ENCODE results near the gene CES2.
A peak's percentile ranks its signal among the peaks of the same experiment; 100 is the strongest.
"Not testable (repeated sequence)": the region's sequence is repeated elsewhere in the genome, so short reads cannot be mapped to it uniquely, and the experiment has no call there.

Gene CES2, protein sequence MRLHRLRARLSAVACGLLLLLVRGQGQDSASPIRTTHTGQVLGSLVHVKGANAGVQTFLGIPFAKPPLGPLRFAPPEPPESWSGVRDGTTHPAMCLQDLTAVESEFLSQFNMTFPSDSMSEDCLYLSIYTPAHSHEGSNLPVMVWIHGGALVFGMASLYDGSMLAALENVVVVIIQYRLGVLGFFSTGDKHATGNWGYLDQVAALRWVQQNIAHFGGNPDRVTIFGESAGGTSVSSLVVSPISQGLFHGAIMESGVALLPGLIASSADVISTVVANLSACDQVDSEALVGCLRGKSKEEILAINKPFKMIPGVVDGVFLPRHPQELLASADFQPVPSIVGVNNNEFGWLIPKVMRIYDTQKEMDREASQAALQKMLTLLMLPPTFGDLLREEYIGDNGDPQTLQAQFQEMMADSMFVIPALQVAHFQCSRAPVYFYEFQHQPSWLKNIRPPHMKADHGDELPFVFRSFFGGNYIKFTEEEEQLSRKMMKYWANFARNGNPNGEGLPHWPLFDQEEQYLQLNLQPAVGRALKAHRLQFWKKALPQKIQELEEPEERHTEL

DNA sequence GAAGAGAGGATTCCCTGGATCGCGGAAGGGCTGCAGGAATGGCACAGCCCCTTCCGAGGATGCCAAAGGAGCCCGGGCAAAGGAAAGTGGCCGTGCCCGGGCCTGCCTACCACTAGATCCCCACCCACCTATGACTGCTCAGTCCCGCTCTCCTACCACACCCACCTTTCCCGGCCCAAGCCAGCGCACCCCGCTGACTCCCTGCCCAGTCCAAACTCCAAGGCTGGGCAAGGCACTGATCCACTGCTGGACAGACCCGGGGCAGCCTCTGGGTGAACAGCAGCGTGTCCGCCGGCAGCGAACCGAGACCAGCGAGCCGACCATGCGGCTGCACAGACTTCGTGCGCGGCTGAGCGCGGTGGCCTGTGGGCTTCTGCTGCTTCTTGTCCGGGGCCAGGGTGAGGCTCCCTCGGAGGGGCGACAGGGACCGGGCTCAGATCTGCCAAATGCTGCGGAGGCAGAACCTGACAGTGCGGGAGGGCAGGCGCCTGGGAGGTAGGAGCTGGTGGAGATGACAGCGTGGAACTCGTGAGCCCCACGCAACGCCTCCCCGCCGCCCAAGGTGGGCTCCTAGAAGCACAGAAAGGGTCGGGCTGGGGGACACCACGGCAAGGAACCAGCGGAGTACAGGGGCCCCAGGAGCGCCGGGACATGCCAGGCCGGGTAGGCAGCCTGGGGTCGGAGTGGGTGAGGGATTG lies at the start of gene CES2:
Gene CES2 (plus strand): TSS at position 203 of the 698 bp plus-strand sequence. CDS start 120 bp downstream, at position 323.
- no peak for DNase-seq (ENCODE audit: low read depth)

DNA sequence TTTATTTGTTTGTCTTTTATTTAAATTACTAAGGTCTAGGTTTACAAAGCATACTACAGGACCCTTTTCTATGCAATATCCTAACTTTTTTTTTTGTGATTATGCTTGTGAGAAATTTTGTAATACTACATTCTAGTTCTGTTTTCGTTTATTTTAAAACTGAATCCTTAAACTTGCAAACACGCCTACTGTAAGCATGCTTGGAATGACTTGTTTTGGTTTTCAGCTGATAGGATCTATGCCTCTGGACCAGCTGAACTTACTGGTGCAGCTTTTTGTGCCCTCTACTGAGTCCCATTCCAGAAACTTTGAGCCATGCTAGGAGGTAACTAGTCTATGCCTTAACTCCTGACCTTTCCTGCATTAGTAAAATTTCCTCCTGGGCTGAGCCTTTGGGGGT lies 49.0 kb upstream of the CES2 start:
- DNase-seq (ENCODE audit: low read depth) = no peak

DNA sequence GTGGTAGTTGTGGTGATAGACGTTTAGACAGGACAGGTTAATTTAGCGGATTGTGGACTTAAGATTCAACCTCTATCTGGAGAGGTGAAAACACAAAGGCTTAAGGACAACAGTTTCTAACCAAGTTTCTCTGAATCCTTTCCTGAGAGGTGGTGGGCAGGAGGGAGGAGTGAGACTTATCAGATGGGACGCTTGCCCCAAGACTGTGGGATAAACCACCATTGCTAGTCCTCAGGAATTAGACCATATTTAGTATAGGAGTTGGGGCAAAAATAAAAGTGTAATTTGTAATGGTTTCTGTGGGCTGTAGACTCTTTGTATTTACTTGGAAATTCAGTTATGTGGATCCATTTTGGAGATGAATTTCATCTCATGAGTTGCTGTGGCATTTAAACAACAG lies 48.4 kb upstream of the CES2 start:
- no peak for DNase-seq (ENCODE audit: low read depth)

DNA sequence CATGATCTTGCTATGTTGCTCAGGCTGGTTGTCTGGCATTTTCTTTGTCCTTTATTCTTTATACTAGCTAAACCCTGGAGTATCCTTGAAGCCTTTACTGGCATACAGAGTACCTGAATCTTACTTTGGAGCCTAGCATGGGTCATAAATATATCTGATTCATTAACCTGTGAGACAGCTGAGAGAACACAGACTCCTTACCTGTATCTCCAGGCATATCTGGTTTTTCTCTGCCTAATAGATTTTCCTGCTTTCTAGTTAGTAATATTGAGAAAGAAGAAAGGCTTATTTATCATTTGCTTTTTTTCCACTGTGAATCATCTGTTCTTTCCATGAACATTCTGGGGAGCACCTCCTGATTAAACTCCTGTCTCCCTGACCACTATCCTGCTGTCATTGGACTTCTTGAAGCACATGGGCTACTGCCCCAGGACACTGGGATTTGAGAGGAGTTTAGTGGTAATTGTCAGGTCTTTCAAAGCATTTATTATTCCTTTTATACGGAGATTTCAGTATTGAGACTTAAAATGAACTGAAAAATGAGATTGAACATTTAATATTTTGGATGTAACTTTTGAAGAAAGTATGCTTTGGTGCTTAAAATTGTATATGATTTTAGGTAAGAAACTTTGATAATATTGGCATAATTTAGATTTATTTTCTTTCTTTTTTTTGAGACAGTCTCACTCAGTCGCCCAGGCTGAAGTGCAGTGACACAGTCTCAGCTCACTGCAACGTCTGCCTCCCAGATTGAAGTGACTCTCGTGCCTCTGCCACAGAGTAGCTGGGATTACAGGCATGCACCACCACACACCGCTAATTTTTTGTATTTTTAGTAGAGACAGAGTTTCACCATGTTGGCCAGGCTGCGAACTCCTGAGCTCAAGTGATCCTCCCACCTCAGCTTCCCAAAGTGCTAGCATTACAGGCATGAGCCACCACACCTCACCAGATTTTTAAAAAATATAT lies 46.4 kb upstream of the CES2 start:
- no peak for DNase-seq (ENCODE audit: low read depth)

DNA sequence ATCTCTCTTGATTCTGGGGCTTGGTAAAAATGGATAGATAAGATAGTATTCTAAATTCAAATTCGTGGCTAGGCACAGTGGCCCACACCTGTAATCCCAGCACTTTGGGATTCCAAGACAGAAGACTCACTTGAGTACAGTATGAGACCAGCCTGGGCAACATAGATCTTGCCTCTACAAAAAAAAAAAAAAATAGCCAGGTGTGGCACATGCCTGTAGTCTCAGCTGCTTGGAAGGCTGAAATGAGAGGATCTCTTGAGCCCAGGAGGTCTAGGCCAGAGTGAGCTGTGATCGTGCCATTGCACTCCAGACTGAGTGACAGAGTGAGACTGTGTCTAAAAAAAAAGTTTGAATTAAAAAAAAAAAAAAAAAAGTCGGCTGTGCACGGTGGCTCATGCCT lies 45.7 kb upstream of the CES2 start:
- DNase-seq (ENCODE audit: low read depth) = no peak

DNA sequence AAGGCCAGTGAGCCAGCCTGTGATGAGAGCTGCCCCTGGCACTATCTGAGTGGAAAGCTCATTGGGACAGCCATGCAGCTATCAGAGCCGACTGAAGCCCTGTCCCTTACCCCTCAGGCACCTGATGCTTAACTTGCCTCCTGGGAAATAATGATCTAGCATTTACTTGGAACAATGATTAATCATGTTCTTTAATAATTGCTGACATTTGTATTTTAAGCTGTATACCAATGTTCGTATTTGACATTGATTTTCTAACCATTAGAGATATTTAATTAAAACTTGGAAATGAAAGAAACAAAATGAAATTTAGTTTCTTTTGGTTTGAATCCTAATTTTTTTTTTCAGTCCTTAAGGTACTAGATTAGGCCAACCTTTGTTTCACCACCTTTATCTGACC lies 44.5 kb upstream of the CES2 start:
- DNase-seq (ENCODE audit: low read depth) = no peak

DNA sequence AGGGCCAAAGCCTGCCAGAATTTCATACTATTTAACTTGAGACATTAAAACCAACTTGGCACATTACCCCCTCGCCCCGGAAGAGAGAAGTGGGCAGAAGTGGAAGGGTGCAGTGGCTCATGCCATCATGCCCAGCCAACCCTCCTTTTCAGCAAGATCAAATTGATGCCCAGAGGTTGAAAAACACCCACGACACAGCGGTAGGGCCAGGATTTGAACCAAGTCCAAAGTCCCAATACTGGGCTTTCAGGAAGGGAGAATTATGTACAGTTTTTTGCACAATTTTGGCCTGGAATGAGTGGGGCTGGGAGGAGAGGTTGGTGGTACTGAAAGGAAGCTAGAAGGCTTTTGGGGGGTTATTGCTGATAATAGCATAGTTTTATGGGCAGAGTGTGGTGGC lies 44.0 kb upstream of the CES2 start:
- DNase-seq (ENCODE audit: low read depth) = no peak

DNA sequence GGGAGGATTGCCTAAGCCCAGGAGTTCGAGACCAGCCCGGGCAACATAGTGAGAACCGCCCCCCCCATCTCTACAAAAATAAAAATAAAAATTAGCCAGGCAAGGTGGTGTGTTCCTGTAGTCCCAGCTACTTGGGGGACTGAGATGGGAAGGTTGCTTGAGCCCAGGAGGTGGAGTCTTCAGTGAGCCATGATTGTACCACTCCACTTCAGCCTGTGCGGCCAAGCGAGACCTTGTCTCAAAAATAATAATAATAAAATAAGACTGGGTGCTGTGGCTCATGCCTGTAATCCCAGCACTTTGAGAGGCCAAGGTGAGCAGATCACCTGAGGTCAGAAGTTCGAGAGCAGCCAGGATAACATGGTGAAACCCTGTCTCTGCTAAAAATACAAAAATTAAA lies 43.5 kb upstream of the CES2 start:
- DNase-seq (ENCODE audit: low read depth) = no peak

DNA sequence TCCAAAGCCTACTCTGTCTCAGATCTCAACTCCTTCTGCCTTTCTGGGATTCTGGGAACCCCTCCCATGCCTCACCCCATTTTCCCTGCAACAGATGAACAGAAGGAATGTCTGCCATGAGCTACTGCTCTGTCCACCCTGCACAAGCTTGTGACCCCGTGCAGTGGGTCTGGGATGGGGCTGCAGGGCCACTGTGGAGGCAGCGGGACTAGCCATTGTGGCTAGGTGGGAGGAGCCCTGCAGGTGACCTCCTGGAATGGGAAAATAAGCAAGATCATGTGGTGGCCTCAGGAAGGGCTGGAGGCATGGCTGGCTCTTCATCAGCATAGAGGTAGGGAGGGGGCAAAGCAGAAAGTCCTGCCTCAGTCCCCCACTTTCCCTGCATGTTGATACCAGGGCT lies 41.3 kb upstream of the CES2 start:
- no peak for DNase-seq (ENCODE audit: low read depth)

DNA sequence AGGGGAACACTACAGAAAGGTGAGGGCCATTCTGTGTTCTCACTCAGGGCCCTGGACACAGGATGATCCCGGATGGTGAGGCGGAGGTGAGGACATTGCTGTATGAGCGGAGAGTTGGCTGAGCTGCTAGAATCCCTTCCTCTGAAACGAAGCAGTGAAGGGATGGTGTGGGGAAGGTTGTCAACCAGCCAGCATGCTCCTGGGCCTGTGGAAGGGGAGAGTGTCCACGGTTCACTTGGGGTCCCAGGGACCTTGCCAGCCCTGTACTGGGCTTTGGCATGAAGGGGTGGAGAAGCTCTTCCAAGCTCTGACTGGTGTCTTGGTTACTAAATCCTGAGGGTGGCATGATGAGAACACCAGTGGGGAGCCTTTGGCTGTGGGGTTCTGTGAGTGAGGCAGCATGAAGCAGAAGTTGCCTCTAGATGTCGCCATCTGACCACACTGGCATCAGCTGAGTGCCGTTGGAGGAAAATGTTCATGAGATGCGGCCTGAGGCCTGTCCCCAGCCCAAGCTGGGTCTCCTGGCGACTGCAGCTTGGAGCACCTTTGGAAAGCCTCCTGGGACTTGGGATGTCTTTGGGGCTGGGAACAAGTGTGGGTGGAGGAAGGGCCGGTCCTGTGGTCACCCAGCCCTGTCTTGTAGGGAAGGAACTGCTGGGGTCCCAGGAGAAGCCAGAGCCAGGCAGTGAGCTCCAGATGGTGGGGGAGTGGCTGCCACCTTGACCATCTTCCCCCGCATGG lies 40.2 kb upstream of the CES2 start:
- peak; percentile 62 for DNase-seq (ENCODE audit: low read depth)

DNA sequence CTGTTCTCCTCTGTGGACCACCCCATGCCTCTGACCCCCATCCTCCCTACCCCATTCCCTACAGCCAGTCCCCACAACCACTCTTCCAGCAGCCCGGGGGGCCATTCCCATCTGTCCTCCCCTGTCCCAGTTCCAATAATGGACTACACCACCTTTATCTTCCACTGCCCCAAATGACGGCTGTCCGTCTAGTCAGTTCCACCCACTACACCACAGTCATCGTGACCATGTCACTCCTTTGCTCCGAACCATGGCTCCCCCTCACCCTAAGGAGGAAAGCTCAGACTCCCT lies 39.7 kb upstream of the CES2 start:
- DNase-seq (ENCODE audit: low read depth) = no peak

DNA sequence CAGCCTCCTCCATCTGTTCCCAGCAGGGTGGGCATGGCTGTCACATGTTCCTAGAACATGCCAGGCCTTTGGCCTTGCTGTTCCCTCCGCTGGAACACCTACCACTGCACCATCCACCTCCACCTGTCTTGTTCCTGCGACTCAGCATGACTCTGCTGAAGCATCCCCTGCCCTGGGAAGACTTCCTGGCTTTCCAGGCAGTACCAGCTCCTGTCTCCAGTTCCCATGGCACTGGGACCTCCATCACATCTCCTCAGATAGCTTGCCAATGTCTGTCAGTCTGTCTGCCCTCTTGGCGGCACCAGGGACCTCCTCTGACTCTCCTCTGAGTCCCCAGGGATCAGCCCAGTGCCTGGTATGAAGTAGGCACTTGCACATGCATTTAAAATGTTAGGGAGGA lies 39.3 kb upstream of the CES2 start:
- DNase-seq (ENCODE audit: low read depth) = no peak

DNA sequence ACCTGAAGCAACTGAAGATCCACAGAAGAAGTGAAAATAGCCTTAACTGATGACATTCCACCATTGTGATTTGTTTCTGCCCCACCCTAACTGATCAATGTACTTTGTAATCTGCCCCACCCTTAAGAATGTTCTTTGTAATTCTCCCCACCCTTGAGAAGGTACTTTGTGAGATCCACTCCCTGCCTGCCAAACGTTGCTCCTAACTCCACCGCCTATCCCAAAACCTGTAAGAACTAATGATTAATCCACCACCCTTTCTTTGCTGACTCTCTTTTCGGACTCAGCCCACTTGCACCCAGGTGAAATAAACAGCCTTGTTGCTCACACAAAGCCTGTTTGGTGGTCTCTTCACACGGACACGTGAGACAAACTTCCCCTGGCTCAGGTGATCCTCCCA lies 38.6 kb upstream of the CES2 start:
- DNase-seq (ENCODE audit: low read depth) = not testable (repeated sequence)

DNA sequence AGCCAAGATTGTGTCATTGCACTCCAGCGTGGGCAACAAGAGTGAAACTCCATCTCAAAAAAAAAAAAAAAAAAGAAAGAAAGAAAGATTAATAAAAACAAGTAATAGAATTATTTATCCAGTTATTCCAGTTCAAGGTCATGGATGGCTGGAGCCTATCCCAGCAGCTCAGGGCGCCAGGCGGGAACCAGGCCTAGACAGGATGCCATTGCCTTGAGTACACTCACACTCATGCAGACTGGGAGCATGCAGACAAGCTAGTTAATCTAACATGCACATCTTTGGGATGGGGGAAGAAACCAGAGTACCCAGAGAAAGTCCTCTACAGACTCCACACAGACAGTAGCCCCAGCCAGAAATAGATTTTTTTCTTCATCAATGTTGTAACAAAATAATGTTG lies 37.1 kb upstream of the CES2 start:
- no peak for DNase-seq (ENCODE audit: low read depth)

DNA sequence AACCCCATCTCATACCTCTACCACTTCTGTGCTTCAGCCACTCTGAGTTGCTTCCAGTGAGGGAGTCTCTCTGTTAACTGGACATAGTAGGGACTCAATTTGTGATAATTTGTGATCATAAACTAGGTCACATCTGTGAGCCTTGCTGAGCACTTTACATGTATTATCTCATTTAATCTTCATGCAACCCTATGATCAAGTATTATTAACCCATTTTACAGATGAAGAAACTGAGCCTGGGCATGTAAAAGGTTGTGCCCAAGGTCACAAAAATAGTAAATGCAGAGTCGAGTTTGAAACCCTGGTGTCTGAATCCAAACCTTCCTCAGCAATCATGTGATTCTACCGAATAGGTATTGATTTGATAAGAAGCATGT lies 36.4 kb upstream of the CES2 start:
- no peak for DNase-seq (ENCODE audit: low read depth)

DNA sequence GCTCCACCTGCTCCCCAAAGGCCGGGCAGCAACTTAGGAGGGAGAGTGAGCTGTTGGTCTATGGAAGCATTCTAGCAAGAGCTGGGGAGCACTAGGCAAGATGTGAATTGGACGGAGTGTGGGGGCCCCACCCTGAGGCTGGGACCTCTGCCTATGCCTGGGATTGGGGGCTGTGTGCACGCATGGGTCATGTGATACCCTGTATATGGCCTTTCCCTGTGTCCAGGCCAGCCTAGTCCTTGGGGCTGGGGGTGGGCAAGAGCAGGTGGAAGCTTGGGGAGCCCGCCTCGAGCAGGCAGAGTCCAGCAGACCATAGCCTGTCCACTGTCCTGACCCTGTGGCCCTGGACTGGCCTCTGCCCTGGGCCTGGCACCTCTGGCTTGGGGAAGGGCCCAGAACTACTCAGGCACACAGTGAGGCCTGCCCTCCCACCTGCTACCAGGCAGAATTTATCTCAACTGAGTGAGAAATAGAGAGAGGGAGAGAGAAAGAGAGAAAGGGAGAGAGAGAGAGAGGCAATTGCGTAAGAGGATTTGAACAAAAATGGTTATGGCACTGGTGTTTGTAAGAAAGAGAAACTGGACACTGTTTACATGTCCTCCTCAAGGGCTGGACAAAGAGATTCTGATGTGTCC lies 35.9 kb upstream of the CES2 start:
- DNase-seq (ENCODE audit: low read depth) = peak; percentile 35

DNA sequence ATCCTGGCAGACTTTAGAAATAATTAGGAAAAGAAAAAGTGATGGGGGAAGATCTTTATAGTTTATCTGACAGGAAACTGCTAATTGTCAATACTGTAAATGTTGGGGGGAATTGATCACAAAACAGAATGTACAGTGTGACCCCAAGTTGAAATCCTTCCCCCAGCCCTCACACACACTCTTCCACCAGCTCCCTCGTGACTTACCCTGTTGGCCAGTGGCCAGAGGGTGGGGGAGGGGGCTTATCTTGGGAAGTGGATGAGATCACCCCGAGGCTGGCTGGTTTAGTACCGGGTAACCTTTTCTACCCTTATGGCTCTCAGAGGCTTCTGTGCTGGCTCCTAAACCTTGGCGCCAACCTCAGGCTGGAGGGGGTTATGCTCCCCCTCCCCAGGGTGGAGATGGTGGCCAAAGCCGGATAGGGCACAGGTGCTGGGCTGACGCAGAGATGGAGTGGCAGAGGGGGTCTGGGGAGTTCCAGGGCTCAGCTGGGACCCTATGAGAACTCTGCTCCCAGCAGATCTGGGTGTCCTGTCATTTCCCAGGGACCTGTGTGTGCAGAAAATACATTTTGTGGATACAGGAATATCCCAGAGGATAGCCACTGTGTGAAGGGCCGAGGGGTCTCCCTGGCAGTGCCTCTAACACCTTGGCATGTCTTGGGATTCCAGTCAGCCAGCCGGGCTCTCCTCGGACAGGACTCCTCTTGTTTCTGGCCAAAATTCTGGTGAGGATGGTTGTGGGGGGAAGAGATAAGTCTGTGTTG lies 35.2 kb upstream of the CES2 start:
- DNase-seq (ENCODE audit: low read depth) = peak; percentile 46

DNA sequence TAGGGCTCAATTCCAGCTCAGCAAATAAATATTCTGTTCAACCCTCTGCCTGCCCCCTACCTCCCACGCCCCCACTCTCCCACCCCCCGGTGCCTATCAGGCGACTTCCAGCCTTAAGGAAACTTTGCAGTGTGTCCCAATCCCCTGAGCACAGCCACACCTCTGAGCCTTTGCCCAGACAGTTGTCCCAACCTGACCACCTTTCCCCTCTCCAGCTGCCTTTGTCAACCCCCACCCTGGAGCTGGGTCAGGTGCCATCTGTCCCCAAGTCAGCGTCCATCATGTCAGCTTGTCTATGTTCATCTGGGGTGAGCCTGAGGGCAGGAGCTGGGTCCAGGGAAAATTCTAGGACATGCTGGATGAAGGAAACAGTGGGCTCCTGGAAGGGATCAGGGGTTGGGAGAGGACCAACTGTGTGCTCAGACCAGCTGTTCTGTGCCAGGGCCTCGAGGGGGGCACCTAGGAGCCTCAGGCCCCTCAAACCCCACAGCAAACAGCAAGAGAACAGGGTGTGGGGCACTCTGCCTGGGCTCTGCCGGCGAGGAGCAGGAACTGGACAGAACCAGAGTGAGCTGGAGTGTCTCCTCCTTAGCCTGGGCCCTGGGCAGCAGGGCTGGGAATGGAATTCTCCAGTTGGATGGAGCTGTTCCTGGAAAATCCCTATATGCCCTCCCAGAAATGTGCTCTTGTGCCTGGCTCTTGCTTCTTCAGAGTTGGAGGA lies 34.4 kb upstream of the CES2 start:
- no peak for DNase-seq (ENCODE audit: low read depth)

DNA sequence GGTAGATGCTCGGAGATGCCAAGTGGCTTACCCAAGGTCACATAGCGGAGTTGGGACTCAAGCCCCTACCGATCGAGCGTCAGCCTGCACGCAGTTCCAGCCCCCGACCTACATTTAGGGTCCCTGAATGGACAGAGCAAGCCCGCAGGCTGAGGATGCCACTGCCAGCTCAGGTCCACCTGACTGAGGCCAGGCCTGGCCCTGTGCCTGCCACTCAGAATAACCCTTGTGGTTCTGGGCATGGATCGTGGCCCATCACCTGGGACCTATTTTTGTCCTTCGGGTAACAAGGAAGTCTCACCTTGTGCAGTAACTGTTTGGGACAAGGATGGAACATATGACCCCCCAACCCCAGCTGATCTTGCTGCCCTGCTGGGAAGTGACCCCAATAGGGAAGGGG lies 33.7 kb upstream of the CES2 start:
- DNase-seq (ENCODE audit: low read depth) = no peak
